K562 (cell line): ENCODE measurements around the gene ASB13. TPM values are rescaled to one million over a fixed set of nuclear protein-coding genes. Genes with fewer than 3 reads are reported as not detected.

ENCODE experiments used
- ATAC-seq: fragments of 200-7000 bp; cut with Tn5 transposase; 3 replicates; pipeline ENCODE4 v1.9.1; 2020; ENCODE audit warnings: moderate library complexity
- BruUV-seq: library from RNA; stranded (reverse); fragments of 400-500 nt; replicated peaks from 2 replicates; lab custom pipeline; 2021; lab: Mats Ljungman, UMichigan
- CTCF ChIA-PET: fragments of 300-600 bp; formaldehyde crosslinking; extraction: SDS; loops from one replicate; lab custom pipeline; 2021; ENCODE audit warnings: low intra/inter-chr PET ratio; lab: Yijun Ruan, JAX
- POLR2A ChIA-PET: fragments of 300-600, 350-650 bp; sonication (Branson Sonifier 250); formaldehyde crosslinking; extraction: SDS; loops from one replicate; lab custom pipeline; 2021; ENCODE audit warnings: antibody characterized with exemption, inconsistent platforms; lab: Yijun Ruan, JAX
- DNase-seq, 4 experiments: peaks; one replicate each; pipeline versions ENCODE4 v3.0.0 to v3.0.0-alpha.2; 2011 to 2018; ENCODE audit warnings: low spot score in 3 of 4, mixed read lengths in 3 of 4; ENCODE audit errors: extremely low read depth in 1 of 4
- FAIRE-seq: peaks from 2 replicates; lab custom pipeline; 2011; peaks lifted over from hg19 to GRCh38; lab: Jason Lieb, UNC
- H2AFZ ChIP-seq: 2 replicates; pipeline ENCODE4 v1.6.0; 2011; ENCODE audit warnings: low read depth, low read length, control low read depth, inconsistent platforms
- H3K27ac ChIP-seq: fragments of 200-600 bp; 3 replicates; pipeline ENCODE4 v1.8.0; 2011; ENCODE audit warnings: low read depth, mild to moderate bottlenecking, control low read depth, inconsistent platforms, low read length, moderate library complexity, mixed read lengths; ENCODE audit errors: extremely low read depth
- H3K27me3 ChIP-seq, 2 experiments: fragments of 300-600 bp in 1 of 2; 2 replicates in 1 of 2; 3 replicates in 1 of 2; pipeline versions ENCODE4 v1.6.0 to v1.8.0; 2011; ENCODE audit warnings: inconsistent platforms in 2 of 2, low read length in 2 of 2, mild to moderate bottlenecking in 1 of 2, mixed read lengths in 1 of 2, moderate library complexity in 1 of 2; ENCODE audit not compliant: control insufficient read depth in 2 of 2, insufficient read depth in 2 of 2
- H3K36me3 ChIP-seq: fragments of 300-600 bp; 3 replicates; pipeline ENCODE4 v1.8.0; 2011; ENCODE audit warnings: mild to moderate bottlenecking, low read length, inconsistent platforms; ENCODE audit not compliant: control insufficient read depth, insufficient read depth
- H3K4me1 ChIP-seq, 2 experiments: fragments of 200-600 bp in 1 of 2; replicated peaks in 1 of 2; 2 replicates in 1 of 2; 3 replicates in 1 of 2; pipeline versions ENCODE4 v1.5.1 to v1.8.0; 2011; ENCODE audit warnings: inconsistent platforms in 2 of 2, low read length in 2 of 2, mild to moderate bottlenecking in 1 of 2, mixed read lengths in 1 of 2, moderate library complexity in 1 of 2; ENCODE audit not compliant: control insufficient read depth in 2 of 2, insufficient read depth in 2 of 2
- H3K4me2 ChIP-seq: 2 replicates; pipeline ENCODE4 v1.6.1; 2011; ENCODE audit warnings: low read length, control low read depth, inconsistent platforms, mixed read lengths; ENCODE audit not compliant: insufficient read depth
- H3K4me3 ChIP-seq: fragments of 200-600 bp; sonication (generic), shearing (Covaris generic); 2 replicates; pipeline ENCODE4 v1.5.1; 2016; ENCODE audit warnings: control low read depth, inconsistent platforms
- H3K79me2 ChIP-seq: fragments of 200-600 bp; 3 replicates; pipeline ENCODE4 v1.8.0; 2011; ENCODE audit warnings: low read length, inconsistent platforms; ENCODE audit not compliant: control insufficient read depth, insufficient read depth
- H3K9ac ChIP-seq, 2 experiments: 2 replicates each; pipeline versions ENCODE4 v1.6.0 to v1.6.1; 2011; ENCODE audit warnings: low read depth in 2 of 2, low read length in 2 of 2, control low read depth in 1 of 2, inconsistent platforms in 1 of 2, mild to moderate bottlenecking in 1 of 2, mixed read lengths in 1 of 2; ENCODE audit not compliant: insufficient read depth in 1 of 2
- H3K9me1 ChIP-seq: one replicate; pipeline ENCODE4 v1.6.0; 2011; ENCODE audit warnings: inconsistent platforms, mild to moderate bottlenecking, low read length, moderate library complexity; ENCODE audit not compliant: control insufficient read depth, insufficient read depth
- H3K9me3 ChIP-seq: replicated peaks from 2 replicates; pipeline ENCODE4 v1.5.1; 2011; ENCODE audit warnings: low read depth, low read length, inconsistent platforms; ENCODE audit not compliant: control insufficient read depth, insufficient read depth
- H4K20me1 ChIP-seq: replicated peaks from 2 replicates; pipeline ENCODE4 v1.6.1; 2011; ENCODE audit warnings: low read length, inconsistent platforms, mixed read lengths; ENCODE audit not compliant: control insufficient read depth, insufficient read depth
- BMI1 ChIP-seq: fragments of 150-350 bp; IDR thresholded peaks from 2 replicates; pipeline ENCODE4 v1.6.1; 2014; ENCODE audit warnings: low read length
- CAMTA2 ChIP-seq: fragments of 250-450 bp; sonication (Bioruptor Pico); conservative IDR thresholded peaks from 2 replicates; pipeline ENCODE4 v1.5.1; 2022
- ETV1 ChIP-seq: fragments of 450-650 bp; conservative IDR thresholded peaks from 2 replicates; pipeline ENCODE4 v1.6.1; 2016; ENCODE audit warnings: missing genetic modification characterization, control low read depth, low read depth, missing compliant biosample characterization
- GTF3C2 ChIP-seq: IDR thresholded peaks from 3 replicates; pipeline ENCODE4 v1.6.1; 2011; ENCODE audit warnings: borderline replicate concordance, mild to moderate bottlenecking, moderate library complexity; ENCODE audit not compliant: insufficient read length; ENCODE audit errors: extremely low read depth
- MAZ ChIP-seq, 2 experiments: fragments of 450-650 bp in 1 of 2; sonication (generic) in 1 of 2; formaldehyde crosslinking; IDR thresholded peaks in 1 of 2; conservative IDR thresholded peaks in 1 of 2; 2 replicates each; pipeline versions ENCODE4 v1.4.0 to v1.5.0; 2020; ENCODE audit warnings: mild to moderate bottlenecking in 1 of 2, missing genetic modification reagents in 1 of 2
- MEF2A ChIP-seq: IDR thresholded peaks from 2 replicates; pipeline ENCODE4 v1.6.1; 2011; ENCODE audit warnings: low read depth, mild to moderate bottlenecking, low read length, moderate library complexity; ENCODE audit not compliant: control insufficient read depth
- NFE2L1 ChIP-seq: fragments of 450-650 bp; IDR thresholded peaks from 2 replicates; pipeline ENCODE4 v1.6.1; 2016; ENCODE audit warnings: missing genetic modification characterization, low read depth, mild to moderate bottlenecking, missing compliant biosample characterization, moderate library complexity, borderline replicate concordance
- RBM14 ChIP-seq: fragments of 200-400 bp; formaldehyde crosslinking; IDR thresholded peaks from 2 replicates; pipeline ENCODE4 v1.6.1; 2018; ENCODE audit warnings: low read depth, mild to moderate bottlenecking, low read length, moderate library complexity, borderline replicate concordance; ENCODE audit not compliant: insufficient read depth
- RFX7 ChIP-seq: fragments of 250-450 bp; sonication (Bioruptor Pico); IDR thresholded peaks from 2 replicates; pipeline ENCODE4 v1.5.1; 2021; ENCODE audit warnings: mild to moderate bottlenecking
- TOE1 ChIP-seq, 2 experiments: fragments of 450-650 bp in 1 of 2; sonication (generic) in 1 of 2; formaldehyde crosslinking in 1 of 2; IDR thresholded peaks; 2 replicates each; pipeline versions ENCODE4 v1.7.1 to v1.8.0; 2016 to 2022; ENCODE audit warnings: borderline replicate concordance in 2 of 2, mild to moderate bottlenecking in 2 of 2, antibody characterized with exemption in 1 of 2, inconsistent platforms in 1 of 2, low read depth in 1 of 2, missing genetic modification reagents in 1 of 2, moderate library complexity in 1 of 2
- ZBTB49 ChIP-seq: sonication (generic); formaldehyde crosslinking; IDR thresholded peaks from 2 replicates; pipeline ENCODE4 v1.8.0; 2022; ENCODE audit warnings: missing genetic modification reagents, mild to moderate bottlenecking, borderline replicate concordance
- ZNF143 ChIP-seq: sonication (generic); formaldehyde crosslinking; IDR thresholded peaks from 2 replicates; pipeline ENCODE4 v1.9.0; 2022; ENCODE audit warnings: mild to moderate bottlenecking, missing genetic modification reagents
- ZNF212 ChIP-seq: fragments of 450-650 bp; formaldehyde crosslinking; IDR thresholded peaks from 2 replicates; pipeline ENCODE4 v1.4.0; 2020; ENCODE audit warnings: mild to moderate bottlenecking
- ZNF766 ChIP-seq: fragments of 200-800 bp; sonication (Bioruptor generic); conservative IDR thresholded peaks from 2 replicates; pipeline ENCODE4 v1.6.1; 2016; ENCODE audit warnings: missing genetic modification characterization, missing compliant biosample characterization
- WGBS: fragments of 100-300 bp; shearing (Covaris generic); methylation state at CpG from one replicate; pipeline ENCODE4 v1.1.6; 2016; ENCODE audit warnings: low coverage, mixed read lengths; ENCODE audit not compliant: insufficient coverage; ENCODE audit errors: missing lambda C conversion rate; 5-methylcytosine and 5-hydroxymethylcytosine counted together
- in situ Hi-C: fragments of 300-500 bp; cut with MboI; formaldehyde crosslinking; loops from 4 replicates; pipeline ENCODE4 v1.15.0; 2018; ENCODE audit warnings: inconsistent platforms, mixed read lengths
- intact Hi-C: fragments of 100-400 bp; cut with micrococcal nuclease; formaldehyde crosslinking; loops from 2 replicates; pipeline ENCODE4 v1.14.2; 2022
- polyA plus RNA-seq, 8 experiments: library from polyadenylated mRNA; depleted of rRNA in 4 of 8; stranded (reverse) in 5 of 8; unstranded in 3 of 8; fragments of >200 nt; fragmentation: Nextera tagmentation in 2 of 8; fragmentation: Illumina TruSeq in 1 of 8; extraction: Ambion mirVana in 2 of 8; extraction: Trizol in 1 of 8; gene quantifications; 2 replicates each; pipeline versions ENCODE4 v1.2.1 to v1.2.3, GENCODE V29; 2011 to 2014; ENCODE audit warnings: inconsistent platforms in 1 of 8, missing spikeins in 1 of 8
- total RNA-seq, 7 experiments: library from RNA; depleted of rRNA in 6 of 7; stranded (reverse); fragments of >200 nt in 6 of 7; fragmentation: Illumina TruSeq in 2 of 7; extraction: Trizol in 2 of 7; gene quantifications; 2 replicates each; pipeline versions ENCODE4 v1.2.1 to v1.2.3, GENCODE V29; 2011 to 2021; ENCODE audit warnings: low replicate concordance in 1 of 7

The ASB13 gene
- total and polyA plus RNA-seq, 9 of the 15 experiments (the other 6 are each of a cell fraction or from before 2014, with no cell fraction given) = 5.2 to 28.8 (median 16.9) TPM

- no peaks in the 10 kb centered on the region for H3K79me2 ChIP-seq
- H2AFZ ChIP-seq = no peak overlapping the region
- H3K9ac ChIP-seq = peak overlapping the region in 1 of 2 experiments; percentile 4; a peak in 1 of 4 replicates
- no peak overlapping the region; the same call in 2 of the 3 replicates for H3K27ac ChIP-seq
- no peak for TF ChIP-seq RFX7
- no peak for TF ChIP-seq TOE1 (IDR thresholded peaks at IDR 0.05; ENCODE audit: borderline replicate concordance)
- TF ChIP-seq TOE1 (CRISPR knock-in tag; IDR thresholded peaks at IDR 0.05; ENCODE audit: borderline replicate concordance, low read depth) = no peak
- no peak for TF ChIP-seq BMI1
- no peak for TF ChIP-seq ZNF212 (CRISPR knock-in tag)
- no peak for TF ChIP-seq NFE2L1 (tag)
- no peak for TF ChIP-seq MAZ (CRISPR knock-in tag; conservative IDR thresholded peaks at IDR 0.05 in 1 of 2, IDR thresholded peaks at IDR 0.05 in 1 of 2)
- no peak for TF ChIP-seq ZNF766 (CRISPR knock-in tag)
- no peak for TF ChIP-seq ETV1
- TF ChIP-seq ZNF143 (CRISPR knock-in tag) = no peak
- TF ChIP-seq MEF2A = no peak
- no peak for TF ChIP-seq CAMTA2 (CRISPR knock-in tag)
- no peak for TF ChIP-seq GTF3C2
- TF ChIP-seq RBM14 = no peak
- no peak for TF ChIP-seq ZBTB49 (CRISPR knock-in tag)
- ChIA-PET POLR2A (no interaction called here), CTCF (no interaction called here)
- H3K36me3 ChIP-seq = no peaks in the 10 kb centered on the region
- no peaks in the 10 kb centered on the region for H3K9me1 ChIP-seq
- 10% methylated on average over 8 of the region's 10 CpGs for WGBS
- H3K4me2 ChIP-seq = no peak overlapping the region
- no peak for FAIRE-seq
- H3K4me3 ChIP-seq = no peak overlapping the region
- in situ Hi-C loops (no loop called here), intact Hi-C loops (loop anchor here (10.0 kb wide), 1 partner anchor 103 kb away; no protein-coding TSS in a partner anchor)
- DNase-seq = no peak
- no peaks in the 10 kb centered on the region for H3K4me1 ChIP-seq
- no TSS peak for BruUV-seq
- H3K27me3 ChIP-seq = peaks cover 13 to 40% of the 10 kb centered on the region in 2 experiments
- no peaks in the 10 kb centered on the region for H3K9me3 ChIP-seq
- ATAC-seq = no peak
- H4K20me1 ChIP-seq = no peaks in the 10 kb centered on the region
Observed at GRCh38 chr10:5631936-5632335, 34.5 kb downstream of the ASB13 start.
